NCI-H510A treated with DMSO at 0.1 percent for 48 hours (cell line): ENCODE measurements around the gene TYW1.
"Not testable (repeated sequence)": the region's sequence is repeated elsewhere in the genome, so short reads cannot be mapped to it uniquely, and the experiment has no call there.

Source experiments
- DNase-seq: peaks from one replicate; lab custom pipeline; 2025; lab: John Stamatoyannopoulos, UW

The TYW1 gene

GRCh38 chr7:67130766-67131165, 134.1 kb downstream of the TYW1 start:
- DNase-seq: not testable (repeated sequence)

GRCh38 chr7:67134912-67135311, 138.3 kb downstream of the TYW1 start:
- DNase-seq: not testable (repeated sequence)

- DNase-seq: not testable (repeated sequence)
These were observed 139.2 kb downstream of the TYW1 start for GRCh38 chr7:67135617-67136486.

- not testable (repeated sequence) for DNase-seq
These were observed 140.9 kb downstream of the TYW1 start for GRCh38 chr7:67137489-67137888.

DNA sequence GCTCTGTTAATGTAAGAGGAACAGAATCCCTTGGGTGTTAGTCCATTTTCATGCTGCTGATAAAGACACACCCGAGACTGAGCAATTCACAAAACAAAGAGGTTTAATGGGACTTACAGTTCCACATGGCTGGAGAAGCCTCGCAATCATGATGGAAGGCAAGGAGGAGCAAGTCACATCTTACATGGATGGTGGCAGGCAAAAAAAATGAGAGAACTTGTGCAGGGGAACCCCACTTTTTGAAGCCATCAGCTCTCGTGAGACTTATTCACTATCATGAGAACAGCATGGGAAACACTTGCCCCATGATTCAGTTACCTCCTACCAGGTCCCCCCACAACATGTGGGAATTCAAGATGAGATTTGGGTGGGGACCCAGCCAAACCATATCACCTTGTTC, 143.2 kb downstream of the TYW1 start:
- not testable (repeated sequence) for DNase-seq

DNA sequence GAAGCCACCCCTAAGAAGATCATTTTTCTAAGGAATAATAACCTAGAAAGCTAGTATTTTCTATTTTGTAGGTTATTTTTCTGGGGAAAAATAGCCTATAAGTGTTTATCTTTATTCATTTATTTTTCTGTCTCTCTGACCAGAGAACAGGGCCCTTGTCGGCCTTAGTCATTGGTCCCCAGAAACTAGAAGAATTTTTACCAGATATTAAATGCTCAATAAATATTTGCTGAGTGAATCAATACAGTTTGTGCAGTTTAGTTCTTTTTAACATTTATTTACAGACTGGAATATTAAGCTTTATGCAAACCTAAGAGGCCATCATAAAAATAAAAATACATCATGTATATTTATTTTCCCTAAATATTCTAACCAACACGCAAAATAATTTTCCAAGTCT, 144.4 kb downstream of the TYW1 start:
- not testable (repeated sequence) for DNase-seq

DNA sequence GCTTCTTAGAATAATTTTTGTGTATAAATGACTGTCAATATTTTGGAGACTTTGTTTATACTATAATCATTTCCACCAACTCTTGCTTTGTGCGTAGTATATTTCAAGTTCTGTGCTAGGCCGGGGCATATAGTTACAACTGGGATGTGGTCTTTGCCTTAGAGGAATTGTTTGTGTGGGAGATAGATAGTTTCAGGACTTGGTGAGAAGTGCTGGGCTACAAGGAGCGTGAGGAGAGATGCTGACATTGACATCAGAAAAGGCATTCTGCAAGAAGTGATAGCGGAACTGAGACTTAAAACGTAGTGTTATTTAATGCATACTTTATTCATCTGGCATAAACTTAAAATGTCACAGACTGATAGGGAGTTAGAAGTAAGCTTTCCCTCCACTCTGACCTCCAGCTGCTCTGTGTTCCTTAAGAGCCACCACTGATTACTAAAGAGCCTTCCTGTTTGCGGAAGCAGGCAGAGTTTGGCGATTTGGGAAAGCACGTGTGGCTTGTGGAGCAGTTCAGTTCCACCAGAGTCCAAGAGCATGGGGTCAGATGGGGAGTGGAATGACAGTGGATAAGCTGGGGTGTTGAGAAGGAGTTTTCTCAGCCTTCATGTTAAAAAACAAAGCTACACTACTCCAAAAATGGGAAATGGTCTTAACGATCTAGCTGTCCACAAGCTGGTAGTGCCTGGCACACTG, 146.6 kb downstream of the TYW1 start:
- DNase-seq: not testable (repeated sequence)

DNA sequence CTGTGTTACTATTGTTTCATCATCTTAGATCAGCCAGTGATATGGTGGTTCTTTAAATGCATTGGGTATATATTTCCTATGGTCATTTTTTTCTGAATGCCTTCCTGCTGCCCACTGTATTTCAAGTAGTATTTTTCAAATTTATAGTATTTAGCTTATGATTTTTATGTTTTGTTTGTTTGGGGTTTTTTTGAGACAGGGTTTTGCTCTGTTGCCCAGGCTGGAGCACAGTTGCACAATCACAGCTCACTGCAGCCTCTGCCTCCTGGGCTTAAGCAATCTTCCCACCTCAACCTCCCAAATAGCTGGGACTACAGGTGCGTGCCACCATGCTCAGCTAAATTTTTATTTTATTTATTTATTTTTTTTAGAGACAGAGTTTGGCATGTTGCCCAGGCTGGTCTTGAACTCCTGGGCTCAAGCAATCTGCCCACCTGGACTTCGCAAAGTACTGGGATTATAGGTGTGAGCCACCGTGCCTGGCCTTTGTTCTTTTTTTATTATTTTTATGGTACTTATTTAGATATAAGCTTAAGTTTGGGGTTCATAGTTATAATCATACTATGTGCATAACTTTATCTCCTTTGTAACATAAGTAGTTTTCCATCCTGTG, 149.1 kb downstream of the TYW1 start:
- not testable (repeated sequence) for DNase-seq

DNA sequence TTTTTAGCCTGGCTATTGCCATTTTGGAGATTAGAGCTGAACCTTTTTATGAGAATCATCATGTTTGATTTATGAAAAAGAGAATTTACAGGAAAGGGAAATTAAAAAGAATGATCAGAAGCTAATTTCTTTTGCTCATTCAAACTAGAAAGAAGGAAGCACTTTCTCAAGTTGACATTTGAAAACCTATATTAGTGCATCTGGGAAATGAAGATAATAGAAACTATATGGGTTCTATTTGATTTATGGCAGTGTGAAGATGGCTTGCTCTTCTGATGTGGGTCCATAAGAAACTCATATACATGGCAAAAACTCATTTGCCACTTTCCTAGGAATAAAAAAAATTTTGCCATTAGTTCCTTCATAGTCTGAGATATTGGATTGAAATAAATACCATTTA, 152.5 kb downstream of the TYW1 start:
- not testable (repeated sequence) for DNase-seq

DNA sequence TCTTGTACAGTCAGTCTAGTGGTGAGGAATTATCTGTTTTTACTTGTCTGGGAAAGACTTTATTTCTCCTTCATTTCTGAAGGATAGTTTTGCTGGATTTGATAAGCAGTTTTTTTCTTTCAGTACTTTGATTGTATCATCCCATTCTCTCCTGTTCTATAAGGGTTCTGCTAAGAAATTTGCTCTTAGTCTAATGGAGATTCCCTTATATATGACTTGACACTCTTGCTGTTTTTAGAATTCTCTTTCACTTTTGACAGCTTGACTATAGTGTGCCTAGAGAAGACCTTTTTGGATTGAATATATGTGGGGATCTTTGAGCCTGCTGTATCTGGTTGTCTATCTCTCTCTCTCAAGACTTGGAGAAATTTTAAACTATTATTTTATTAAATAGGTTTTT, 157.7 kb downstream of the TYW1 start:
- not testable (repeated sequence) for DNase-seq

GRCh38 chr7:67156064-67156463, 159.4 kb downstream of the TYW1 start:
- not testable (repeated sequence) for DNase-seq

GRCh38 chr7:67163285-67163684, 166.7 kb downstream of the TYW1 start:
- not testable (repeated sequence) for DNase-seq

DNA sequence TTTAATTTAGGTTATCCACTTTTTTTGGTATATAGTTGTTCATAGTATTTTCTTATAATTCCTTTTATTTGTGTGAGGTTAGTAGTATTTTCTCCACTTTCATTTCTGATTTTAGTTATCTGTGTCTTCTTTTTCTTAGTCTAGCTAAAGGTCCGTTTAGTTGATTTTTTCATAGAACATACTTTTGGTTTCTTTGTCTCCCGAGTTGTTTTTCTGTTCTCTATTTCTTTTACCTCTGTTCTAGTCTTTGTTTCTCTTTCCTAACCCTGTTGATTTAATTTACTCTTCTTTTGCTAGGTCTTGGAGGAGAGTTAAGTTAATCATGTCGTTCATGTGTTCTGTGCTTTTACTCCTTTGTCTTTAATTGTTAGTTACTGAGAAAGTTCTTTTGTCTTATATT, 174.5 kb downstream of the TYW1 start:
- not testable (repeated sequence) for DNase-seq

- DNase-seq: not testable (repeated sequence)
These were observed 180.1 kb downstream of the TYW1 start for GRCh38 chr7:67176730-67177129.

DNA sequence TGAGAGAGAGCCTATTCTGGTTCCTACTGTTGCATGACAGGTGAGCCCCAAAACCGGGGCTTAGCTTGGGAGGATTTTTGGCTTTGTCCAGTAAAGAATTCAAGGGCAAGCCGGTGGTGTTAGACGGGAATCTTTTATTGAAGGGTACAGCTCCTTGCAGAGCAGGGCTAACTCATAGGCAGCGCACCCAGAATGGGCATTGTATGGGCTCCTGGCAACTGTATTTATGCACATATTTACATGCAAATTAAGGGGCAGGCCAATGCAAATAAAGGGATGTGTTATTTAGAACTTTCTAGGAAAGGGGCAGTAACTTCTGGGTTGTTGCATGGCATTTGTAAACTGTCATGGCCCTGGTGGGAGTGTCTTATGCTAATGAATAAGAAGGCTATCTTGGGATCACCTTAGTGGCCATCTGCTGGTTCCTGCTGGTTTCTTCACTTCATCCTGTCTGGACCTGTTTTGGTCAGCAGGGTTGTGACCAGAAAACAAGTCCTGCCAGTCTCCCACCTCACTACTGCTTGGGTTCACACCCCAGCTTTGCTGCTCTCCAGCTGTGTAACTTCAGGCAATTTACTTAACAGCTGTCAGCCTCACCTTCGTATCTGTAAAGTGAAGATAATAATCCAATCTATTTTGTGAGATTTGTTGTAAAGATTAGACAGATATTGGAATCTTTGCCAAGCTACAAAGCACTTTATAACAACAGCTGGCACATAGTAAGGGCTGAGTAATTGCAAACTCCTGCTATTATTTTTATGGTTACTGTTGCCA, 182.5 kb downstream of the TYW1 start:
- DNase-seq: not testable (repeated sequence)

GRCh38 chr7:67182956-67183750, 186.5 kb downstream of the TYW1 start:
- not testable (repeated sequence) for DNase-seq

GRCh38 chr7:67184912-67185659, 188.5 kb downstream of the TYW1 start:
- not testable (repeated sequence) for DNase-seq

DNA sequence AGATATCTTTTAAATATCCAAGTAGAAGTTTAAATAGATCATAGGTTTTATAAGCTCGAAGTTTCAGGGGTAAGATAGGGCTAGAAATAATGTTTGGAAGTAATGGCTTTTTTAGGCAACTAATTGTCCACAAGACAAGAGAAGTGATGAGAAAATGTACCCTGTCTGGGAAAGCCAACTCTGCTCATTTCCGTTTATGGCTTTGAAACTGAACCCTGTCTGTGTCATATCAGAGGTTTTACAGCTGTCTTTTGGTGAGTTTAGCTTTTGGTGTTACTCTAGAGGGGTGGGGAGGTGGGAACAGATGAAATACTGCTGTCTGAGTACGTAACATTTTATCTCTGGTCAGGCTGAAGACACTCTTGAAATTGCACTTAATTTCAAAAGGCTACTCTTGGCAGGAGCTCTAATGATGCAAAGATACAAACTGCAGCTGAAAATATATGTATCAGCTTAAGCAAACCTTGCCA, 189.1 kb downstream of the TYW1 start:
- not testable (repeated sequence) for DNase-seq

- not testable (repeated sequence) for DNase-seq
These were observed 192.5 kb downstream of the TYW1 start for GRCh38 chr7:67189160-67189559.
